ENCODE data around the gene MPP3.
"Not testable (repeated sequence)": the region's sequence is repeated elsewhere in the genome, so short reads cannot be mapped to it uniquely, and the experiment has no call there.

MPP3 gene, protein sequence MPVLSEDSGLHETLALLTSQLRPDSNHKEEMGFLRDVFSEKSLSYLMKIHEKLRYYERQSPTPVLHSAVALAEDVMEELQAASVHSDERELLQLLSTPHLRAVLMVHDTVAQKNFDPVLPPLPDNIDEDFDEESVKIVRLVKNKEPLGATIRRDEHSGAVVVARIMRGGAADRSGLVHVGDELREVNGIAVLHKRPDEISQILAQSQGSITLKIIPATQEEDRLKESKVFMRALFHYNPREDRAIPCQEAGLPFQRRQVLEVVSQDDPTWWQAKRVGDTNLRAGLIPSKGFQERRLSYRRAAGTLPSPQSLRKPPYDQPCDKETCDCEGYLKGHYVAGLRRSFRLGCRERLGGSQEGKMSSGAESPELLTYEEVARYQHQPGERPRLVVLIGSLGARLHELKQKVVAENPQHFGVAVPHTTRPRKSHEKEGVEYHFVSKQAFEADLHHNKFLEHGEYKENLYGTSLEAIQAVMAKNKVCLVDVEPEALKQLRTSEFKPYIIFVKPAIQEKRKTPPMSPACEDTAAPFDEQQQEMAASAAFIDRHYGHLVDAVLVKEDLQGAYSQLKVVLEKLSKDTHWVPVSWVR

DNA sequence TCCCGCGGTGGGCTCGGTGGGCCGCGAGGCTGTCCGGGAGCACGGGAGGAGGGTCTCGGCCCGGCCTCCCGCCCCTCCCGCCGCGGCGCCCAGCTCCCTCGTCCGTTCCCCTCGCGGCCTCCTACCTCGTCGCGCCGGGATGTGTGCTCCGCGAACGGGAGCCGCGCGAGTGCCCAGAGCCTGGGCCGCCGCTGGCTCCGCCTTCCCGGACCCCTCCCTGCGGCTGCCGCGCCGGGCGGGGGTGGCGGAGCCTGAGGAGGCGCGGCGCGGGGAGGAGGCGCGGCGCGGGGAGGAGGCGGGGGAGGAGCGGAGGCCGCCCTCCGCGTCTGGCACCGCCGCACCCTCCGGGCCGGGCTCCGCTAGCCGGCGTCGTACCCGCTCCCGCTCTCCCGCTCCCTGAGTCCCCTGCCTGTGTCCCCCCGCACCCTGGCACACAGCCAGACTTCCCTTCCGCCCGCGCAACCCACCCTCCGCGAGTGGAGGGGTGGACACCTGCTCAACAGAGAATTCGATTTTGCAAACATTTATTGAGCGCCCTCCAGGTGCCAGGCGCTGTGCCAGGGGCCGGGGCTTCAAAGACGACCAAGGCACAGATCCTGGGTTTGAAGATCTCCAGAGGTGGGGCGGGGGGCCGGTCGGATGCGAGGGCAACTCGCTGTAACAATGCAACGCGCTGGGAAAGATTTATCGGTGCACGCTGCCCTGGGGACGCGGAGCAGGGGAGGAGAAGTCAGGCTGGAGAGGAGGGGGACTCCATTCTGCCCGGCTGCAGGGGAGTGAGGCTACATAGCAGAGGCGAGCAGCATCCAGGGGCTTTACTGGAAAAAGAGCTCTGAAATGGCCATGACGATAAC lies at the start of gene MPP3:
MPP3 (minus strand) TSS at position 171 of the 854 bp plus-strand sequence. CDS start 1,240 bp downstream, outside the sequence.
- DNase-seq = peak; percentile 47

DNA sequence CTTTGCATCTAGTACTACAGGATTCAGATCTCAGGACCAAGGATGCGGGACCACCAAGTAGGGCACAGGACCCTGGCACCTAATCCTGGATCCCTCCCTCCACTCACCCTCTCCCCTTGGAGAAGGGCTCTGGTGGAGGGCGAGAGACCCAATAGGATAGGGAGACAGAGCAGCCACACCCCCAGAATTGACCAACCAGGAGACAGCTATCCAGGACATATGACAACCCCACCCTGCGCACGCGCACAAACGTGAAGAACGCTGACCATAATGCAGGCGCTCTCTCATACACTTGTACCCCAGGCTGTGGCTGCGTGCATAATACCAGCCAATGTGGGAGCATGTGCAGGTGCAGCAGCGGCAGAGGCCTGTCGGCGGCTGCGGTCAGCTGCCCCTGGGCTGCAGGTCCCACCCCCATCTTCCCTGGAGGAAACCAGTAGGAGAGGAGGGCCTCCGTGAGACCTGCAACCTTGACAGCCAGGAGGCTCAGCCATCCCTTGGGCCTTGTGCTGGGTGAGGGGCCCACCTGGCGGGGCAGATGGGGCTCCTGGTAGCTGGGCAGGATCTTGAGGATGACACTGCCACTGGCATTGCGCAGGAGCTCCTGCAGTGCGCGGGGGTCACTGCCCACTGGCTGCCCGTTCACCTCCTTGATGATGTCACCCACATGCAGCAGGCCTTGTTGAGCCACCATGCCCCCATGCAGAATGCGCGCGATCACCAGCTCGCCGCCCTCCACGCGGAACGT lies 49.0 kb upstream of the MPP3 start:
- no peak for DNase-seq

DNA sequence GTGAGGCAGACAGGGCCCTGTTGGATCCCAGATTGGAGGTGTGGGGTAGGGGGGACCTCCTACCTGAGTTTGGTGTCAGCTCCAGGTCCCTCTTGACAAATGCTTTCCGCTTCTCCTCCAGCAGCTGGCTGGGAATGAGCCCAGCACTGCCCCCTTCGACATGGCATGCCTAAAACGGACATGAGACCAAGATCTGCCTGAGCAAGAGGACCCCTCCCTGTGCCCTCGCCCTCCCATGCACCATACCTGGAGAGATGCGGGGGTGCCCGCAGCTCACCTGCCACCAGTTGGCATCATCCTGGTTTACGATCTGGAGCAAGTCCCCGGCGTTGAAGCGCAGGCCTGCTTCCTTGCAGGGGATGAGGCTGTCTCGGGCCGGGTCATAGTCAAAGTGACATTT lies 48.2 kb upstream of the MPP3 start:
- DNase-seq = no peak

DNA sequence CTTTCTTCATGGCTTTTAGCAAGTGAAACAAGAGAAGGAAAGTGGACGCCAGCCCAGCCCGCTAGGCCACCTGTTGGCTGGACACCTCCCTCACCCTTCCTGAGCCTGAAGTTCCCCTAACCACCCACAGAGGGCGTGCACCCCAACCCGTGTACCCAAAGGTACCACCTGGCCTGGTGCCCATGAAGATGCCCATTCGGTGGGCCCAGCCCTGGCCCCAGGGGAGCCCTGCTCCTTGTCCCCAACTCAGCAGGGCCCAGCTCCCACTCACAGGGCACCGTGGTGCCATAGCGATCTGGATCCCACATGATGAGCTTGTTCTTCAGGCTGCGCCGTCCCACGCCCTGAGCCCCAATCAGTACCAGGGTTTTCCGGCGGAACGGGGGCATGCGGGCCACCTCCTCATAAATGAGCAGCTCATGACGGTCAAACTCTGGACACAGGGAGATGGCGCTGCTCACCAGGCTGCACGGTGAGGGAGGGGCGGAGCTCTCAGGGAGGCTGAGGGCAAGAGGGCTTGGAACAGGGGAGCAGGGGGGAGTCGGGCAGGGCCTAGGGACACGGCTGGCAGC lies 47.6 kb upstream of the MPP3 start:
- no peak for DNase-seq

DNA sequence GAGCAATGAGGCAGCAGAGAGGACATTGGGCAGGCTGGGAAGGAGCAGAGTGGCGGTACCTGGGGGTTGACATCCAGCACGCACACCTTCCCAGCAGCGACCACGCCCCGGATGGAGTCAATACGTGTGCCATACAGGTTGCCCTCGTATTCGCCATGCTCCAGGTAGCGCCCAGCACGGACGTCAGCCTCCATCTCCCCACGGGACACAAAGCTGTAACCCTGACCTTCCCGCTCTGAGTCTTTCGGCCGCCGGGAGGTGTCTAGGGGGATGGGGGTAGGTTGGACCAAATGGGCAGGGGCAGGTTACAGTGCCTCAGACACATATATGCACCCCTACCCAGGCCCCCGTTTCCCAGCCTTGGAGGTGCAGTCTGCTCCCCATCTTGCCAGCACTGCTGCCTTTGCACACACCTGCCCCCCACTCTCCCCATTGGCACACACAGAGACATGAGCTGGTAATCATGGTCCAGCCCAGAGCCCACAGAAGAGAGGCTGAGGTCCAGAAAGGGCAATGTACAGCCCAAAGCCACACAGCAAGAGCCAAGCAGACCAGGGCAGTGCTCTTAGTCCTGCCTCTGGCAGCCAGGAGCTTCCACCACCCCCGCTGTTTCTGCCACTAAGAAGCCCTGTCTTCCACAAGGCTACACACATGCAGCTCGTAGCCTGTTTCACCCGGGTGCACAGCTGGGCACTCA lies 46.9 kb upstream of the MPP3 start:
- no peak for DNase-seq

DNA sequence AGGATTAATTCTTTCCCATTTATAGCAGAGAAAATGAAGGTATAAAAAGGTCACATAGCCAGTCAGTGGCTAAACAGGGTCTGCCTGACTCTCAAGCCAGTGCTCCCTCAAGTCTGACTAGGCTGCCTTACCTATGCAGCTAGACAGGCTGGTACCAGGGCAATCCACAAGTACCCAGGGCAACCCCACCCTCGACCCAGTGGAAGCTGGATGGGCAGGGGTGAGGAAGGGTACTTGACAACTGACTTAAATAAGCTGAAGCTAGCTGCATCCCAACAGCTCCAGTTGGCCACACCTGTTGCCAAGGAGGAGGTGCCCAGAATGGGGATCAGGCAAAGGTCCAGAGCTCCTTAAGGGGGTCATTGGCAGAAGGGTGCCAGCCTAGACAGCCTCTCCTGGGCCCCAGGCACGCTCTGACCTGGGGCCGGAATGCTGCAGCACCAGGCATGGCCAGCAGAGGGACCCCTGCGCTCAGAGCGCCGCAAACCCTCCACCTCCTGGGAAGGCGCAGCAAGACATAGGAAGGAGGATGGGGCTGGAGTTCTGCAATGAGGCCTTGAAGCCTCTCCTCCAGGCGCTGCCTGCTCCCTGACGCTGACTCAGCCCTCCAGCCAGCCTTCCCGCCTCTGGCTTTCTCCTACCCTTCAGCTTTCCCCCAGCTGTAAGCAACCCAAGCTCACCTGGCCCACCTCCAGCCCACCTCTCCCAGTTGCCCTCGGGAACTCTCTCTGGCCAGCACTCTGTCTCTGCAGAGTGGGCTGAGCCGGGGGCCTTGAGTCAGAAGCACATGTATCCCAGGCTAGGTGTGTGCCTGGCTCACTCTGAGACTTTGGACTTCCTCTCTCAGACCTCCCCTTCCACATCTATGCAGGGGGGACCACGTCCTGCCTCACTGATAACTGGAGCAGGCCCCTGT lies 45.6 kb upstream of the MPP3 start:
- DNase-seq = peak; percentile 42

DNA sequence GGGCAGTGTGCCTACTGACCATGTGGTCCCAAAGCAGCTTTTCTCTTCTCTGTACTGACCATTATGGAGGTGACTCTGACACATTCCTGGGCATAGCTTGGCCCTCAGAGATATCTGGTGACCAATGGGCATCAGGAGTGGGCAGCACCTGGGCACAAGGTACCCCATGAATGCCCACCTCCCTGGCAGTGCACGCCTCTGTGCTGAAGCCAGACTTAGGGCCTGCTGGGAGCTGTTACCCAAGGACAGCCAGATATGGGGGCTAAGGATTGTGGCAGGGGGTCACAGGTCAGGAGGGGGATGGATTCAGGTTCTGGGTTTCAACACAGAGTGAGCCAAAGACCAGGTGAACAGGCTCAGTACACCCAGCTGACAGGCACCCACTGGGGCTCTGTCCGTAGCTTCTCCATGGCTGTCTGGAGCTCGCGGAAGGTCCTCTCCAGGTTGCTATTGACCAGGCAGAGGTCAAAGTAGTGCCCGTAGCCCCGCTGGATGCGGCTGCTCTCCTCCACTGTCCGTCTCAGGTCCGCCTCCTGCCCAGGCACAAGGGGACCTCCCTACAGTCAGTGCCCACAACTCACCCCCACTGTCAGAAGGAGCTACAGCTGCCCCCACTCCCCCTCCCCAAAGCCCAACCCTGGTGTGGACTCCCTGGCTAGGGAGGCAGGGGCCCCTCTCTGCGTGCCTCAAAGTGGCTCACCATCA lies 44.7 kb upstream of the MPP3 start:
- no peak for DNase-seq

DNA sequence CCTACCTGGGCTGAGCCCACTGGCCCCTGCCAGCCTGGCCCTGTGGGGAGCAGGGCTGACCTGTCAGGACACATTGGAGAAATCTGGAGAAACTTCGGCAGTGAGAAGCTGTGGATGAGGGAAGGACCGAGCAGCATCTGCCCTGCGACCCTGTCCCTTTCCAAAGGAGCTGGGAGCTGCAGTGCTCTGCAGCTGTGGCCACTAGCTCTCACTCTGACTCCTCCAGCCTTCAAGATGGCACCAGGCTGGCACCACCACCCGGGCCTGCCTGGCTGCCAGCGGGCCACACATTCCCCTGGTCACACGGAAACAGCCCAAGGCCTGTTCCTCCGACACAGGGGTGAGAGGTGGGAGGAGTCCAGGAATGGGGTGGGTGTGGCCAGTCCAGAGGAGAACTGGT lies 44.1 kb upstream of the MPP3 start:
- DNase-seq = no peak

DNA sequence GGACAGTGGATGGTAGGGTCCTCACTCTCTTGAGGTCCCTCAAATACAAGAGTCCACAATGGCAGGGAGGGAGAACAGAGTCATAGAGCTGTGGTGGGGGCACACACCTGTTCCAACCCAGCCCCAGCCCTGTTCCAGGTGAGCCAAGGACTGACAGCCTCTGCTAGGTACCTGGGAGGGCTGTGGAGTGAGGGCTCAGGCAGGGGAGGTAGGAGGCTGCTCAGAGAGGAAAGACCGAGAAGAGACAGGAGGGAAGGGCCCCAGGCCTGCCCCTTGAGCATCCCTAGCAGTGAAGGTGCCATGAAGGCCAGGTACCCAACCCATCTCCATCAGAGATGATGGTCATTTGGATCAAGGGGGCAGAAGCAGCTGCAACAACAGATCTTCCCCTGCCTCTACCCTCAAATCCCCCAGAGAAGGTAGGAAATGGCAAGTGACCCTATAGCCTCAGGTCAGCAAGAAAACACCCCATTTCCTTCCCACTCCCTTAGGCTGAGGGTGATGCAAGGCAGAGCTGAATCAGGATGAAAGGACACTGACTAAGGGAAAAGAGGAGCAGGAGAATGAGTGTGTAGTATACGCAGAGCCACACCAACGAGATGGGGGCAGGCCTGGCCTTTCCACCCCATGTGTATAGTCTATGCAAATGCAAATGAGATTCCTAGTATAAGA lies 42.7 kb upstream of the MPP3 start:
- no peak for DNase-seq

DNA sequence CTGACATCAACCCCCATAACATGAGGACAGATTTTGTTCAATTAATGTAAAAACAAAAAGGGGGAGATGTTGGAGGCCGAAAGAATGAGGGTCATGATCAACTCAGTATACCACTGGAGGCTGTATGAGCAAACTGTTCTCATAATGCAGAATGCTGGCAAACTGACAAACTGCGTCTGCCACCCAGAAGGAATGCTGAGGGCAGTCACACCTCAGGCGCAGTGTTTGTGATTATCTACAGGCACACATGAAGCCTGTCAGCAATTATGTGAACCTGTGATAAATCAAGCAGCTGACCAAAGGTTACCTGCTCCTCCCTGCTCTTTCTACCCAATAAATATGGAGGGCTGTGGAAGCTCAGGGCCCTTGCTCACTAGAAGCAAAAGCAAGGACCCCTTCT lies 41.3 kb upstream of the MPP3 start:
- DNase-seq = no peak

DNA sequence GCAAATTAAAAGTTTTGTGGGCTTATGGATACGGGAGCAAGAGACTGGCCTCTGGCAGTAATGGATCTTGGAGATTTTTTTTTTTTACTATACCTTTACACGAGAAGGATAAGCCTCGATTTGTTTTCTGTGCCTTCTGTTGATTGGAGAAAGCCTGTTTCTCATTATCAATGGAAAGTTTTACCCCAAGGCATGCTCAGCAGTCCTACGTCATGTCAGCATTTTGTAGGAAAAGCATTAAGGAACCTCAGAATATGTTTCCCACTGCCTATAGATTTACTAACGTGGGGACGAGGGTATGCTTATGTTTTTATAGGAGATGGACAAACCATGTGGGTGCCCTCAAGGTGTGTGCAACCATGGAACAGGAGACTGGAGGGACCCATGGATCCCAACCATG lies 40.9 kb upstream of the MPP3 start:
- DNase-seq = no peak

DNA sequence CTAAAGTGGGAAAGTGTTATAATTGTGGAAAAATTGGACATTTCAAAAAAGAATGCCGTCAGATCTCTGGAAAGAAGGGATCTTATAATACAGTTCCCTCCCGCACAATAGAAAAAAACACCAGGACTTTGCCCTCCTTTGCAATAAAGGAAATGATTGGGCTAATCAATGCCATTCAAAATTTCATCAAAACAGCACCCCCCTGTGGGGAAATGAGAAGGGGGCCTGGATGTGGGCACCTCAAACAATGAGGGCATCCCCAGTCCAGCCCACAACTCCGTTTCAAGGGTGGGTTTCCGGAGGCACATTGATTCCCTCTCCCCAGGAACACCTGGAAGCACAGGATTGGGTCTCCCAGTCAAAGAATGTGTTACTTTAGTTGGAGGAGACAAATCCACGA lies 40.1 kb upstream of the MPP3 start:
- DNase-seq = no peak

DNA sequence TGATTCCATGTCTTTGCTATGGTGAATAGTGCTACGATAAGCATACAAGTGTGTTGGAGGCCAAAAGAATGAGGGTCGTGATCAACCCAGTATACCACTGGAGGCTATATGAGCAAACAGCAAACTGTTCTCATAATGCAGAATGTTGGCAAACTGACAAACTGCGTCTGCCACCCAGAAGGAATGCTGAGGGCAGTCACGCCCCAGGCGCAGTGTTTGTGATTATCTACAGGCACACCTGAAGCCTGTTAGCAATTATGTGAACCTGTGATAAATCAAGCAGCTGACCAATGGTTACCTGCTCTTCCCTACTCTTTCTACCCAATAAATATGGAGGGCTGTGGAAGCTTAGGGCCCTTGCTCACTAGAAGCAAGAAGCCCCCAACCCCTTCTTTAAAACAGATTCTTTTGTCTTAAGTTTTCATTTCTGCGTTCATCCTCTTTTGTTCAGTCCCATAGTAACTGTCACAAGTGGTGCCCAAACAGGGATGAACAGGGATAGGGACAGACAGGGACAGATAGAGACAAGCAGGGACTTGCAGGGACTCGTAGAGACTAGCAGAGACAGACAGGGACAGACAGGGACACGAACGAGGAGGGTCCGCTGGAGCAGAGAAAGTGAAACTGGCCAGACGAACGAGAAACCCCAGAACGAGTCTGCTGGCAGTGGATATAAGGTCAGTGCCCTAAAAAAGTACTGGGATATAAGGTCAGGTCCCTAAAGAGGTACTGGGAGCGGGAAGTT lies 39.2 kb upstream of the MPP3 start:
- no peak for DNase-seq

DNA sequence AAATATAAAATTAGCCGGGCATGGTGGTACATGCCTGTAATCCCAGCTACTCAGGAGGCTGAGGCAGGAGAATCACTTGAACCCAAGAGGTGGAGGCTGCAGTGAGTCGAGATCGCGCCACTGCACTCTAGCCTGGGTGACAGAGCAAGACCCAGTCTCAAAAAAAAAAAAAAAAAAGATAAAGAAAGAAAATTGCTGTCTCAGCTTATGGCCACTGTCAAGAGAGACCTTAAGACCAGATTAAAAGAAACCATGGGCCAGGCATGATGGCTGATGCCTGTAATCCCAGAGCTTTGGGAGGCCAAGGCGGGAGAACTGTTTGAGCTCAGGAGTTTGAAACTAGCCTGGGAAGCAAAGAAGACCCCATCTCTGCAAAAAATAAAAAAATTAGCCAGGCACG lies 36.1 kb upstream of the MPP3 start:
- DNase-seq = not testable (repeated sequence)

DNA sequence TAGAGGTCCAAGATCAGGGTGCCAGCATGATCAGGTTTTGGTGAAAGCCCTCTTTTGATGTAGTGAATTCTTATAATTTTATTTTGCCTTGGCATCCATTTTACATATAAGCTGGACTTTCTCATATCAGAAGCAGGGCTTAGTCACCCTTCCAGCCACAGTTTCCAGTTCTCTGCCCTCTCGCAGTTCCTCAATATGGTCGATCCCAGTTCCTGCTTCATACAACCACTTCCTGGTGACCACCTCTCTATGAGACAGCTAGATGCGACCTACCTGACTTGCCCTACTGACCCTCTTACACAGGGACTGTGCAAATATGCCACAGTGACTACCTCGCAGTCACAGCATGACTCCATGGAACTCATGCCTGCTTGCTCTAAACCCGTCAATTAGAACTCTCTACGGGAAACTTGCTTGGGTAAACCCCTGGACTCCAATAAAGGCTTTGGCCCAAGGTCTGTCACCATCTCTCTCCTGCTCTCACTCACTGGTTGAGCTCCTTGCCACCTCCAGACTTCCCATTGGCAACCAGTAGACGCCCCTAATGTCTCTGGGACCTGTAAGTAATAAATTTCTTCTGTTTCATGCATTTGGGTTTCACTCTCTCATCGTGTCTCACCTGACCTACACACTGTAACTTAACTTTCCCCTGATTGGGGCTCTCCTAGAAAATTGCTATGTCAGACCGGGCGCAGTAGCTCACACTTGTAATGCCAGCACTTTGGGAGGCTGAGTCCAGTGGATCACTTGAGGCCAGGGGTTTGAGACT lies 35.5 kb upstream of the MPP3 start:
- DNase-seq = no peak

DNA sequence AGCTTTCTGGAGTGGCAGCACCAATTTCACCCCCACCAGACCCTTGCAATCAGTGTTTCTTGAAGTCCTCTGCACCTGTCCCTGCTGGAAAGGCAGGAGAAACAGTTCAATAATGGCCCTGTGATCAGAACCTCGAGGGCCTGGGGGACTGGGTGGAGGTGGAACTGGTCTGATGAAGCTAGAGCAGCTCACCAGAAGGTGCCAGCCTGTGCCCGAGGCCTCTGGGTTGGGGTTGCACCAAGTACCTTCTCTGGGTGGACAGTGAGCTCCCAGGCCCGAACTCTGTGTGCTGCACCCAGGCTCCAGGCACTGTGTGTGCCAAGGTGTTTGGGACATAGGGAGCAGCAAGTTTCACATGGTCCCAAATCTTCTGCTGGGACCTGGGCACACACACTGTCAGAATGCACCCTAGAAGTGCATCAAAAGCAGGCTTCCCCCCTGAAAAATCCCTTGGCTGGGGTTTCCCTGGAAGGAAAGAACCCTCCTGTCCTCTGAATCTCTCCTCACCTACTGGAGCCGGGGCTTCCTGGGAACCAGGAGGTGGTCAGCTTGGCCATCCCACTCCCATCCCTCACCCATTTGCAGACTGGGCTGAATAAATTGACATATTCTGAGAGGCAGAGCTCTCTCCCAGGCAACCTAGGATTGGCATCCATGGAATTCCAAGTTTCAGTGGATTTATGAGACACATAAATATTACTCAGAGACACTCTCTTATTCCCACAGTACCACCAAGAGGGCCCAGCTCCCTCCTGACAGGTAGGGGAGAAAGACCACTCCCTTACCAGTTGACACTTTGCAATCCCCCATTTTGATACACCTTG lies 31.4 kb upstream of the MPP3 start:
- DNase-seq = no peak

DNA sequence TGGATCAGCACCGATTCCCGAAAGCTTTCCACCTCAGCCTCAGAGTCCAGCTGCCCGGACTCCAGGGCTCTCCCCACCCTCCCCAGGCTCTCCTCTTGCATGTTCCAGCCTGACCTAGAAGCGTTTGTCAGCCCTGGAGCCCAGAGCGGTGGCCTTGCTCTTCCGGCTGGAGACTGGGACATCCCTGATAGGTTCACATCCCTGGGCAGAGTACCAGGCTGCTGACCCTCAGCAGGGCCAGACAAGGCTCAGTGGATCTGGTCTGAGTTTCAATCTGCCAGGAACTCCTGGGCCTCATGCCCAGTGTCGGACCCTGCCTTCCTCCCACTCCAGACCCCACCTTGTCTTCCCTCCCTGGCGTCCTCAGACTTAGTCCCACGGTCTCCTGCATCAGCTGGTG lies 29.0 kb upstream of the MPP3 start:
- no peak for DNase-seq
